ENCODE measurements around the gene PLD4.

- TF ChIP-seq EZH2 (IDR thresholded peaks at IDR 0.05; ENCODE audit: low read length, missing control alignments) = no peak
- no peak for TF ChIP-seq CTCF (conservative IDR thresholded peaks at IDR 0.05 in 1 of 2, IDR thresholded peaks at IDR 0.05 in 1 of 2; ENCODE audit: low read depth in 1 of 2, low read length in 2 of 2)
These were observed 45.1 kb downstream of the PLD4 start for GRCh38 chr14:104969741-104970230.

All from fibroblast of lung (primary cell).